Activated CD8-positive, alpha-beta memory T cell treated with anti-CD3 and anti-CD28 coated beads for 36 hours (primary cell): Measurements from ENCODE around the gene MCC. TPM values are rescaled to one million over a fixed set of nuclear protein-coding genes. Genes with fewer than 3 reads are reported as not detected.

Source experiments
- CTCF ChIA-PET: fragments of 350-600 bp; sonication (Branson Sonifier 250); formaldehyde crosslinking; loops from one replicate; lab custom pipeline; 2021; ENCODE audit warnings: antibody characterized with exemption; lab: Charles Lee
- POLR2A ChIA-PET: fragments of 350-600 bp; sonication (Branson Sonifier 250); formaldehyde crosslinking; loops from one replicate; lab custom pipeline; 2021; ENCODE audit warnings: antibody characterized with exemption; lab: Charles Lee
- total RNA-seq, 2 experiments: library from RNA; stranded (reverse); gene quantifications; one replicate each; pipeline ENCODE4 v1.2.3, GENCODE V29; 2021

MCC gene
- total RNA-seq, 2 experiments from 2014 or later: 4.8 to 4.9 TPM

- ChIA-PET CTCF (no interaction called here), POLR2A (no interaction called here)
These were observed 245.5 kb downstream of the MCC start for GRCh38 chr5:113242481-113243348.

- ChIA-PET POLR2A (no interaction called here), CTCF (no interaction called here)
These were observed 247.1 kb downstream of the MCC start for GRCh38 chr5:113240951-113241726.

- CTCF ChIA-PET: no interaction called here
- POLR2A ChIA-PET: no interaction called here
These were observed 248.2 kb downstream of the MCC start for GRCh38 chr5:113240032-113240431.

GRCh38 chr5:113237893-113238292 lies 250.4 kb downstream of the MCC start:
- ChIA-PET CTCF (no interaction called here), POLR2A (no interaction called here)

- POLR2A ChIA-PET: no interaction called here
These were observed 251.5 kb downstream of the MCC start for GRCh38 chr5:113236536-113237288.

GRCh38 chr5:113235884-113236283 lies 252.4 kb downstream of the MCC start:
- ChIA-PET POLR2A (no interaction called here), CTCF (no interaction called here)

More at GRCh38 chr5:113236536-113237288, 251.5 kb downstream of the MCC start:
- CTCF ChIA-PET: no interaction called here

GRCh38 chr5:113234546-113234945 lies 253.7 kb downstream of the MCC start:
- ChIA-PET POLR2A (no interaction called here), CTCF (no interaction called here)

- ChIA-PET CTCF (no interaction called here), POLR2A (no interaction called here)
These were observed 254.6 kb downstream of the MCC start for GRCh38 chr5:113233606-113234005.

GRCh38 chr5:113232667-113233066 lies 255.6 kb downstream of the MCC start:
- CTCF ChIA-PET: no interaction called here
- POLR2A ChIA-PET: no interaction called here

- ChIA-PET CTCF (no interaction called here), POLR2A (no interaction called here)
These were observed 256.0 kb downstream of the MCC start for GRCh38 chr5:113232221-113232620.

- CTCF ChIA-PET: no interaction called here
- POLR2A ChIA-PET: no interaction called here
These were observed 256.6 kb downstream of the MCC start for GRCh38 chr5:113231653-113232000.

GRCh38 chr5:113230711-113231652 lies 257.3 kb downstream of the MCC start:
- CTCF ChIA-PET: no interaction called here

GRCh38 chr5:113227798-113228197 lies 260.5 kb downstream of the MCC start:
- ChIA-PET POLR2A (no interaction called here), CTCF (no interaction called here)

More at GRCh38 chr5:113230711-113231652, 257.3 kb downstream of the MCC start:
- POLR2A ChIA-PET: no interaction called here

GRCh38 chr5:113226116-113226736 lies 262.0 kb downstream of the MCC start:
- ChIA-PET CTCF (no interaction called here), POLR2A (no interaction called here)

- ChIA-PET CTCF (no interaction called here), POLR2A (no interaction called here)
These were observed 263.0 kb downstream of the MCC start for GRCh38 chr5:113225259-113225658.

GRCh38 chr5:113224605-113225065 lies 263.6 kb downstream of the MCC start:
- POLR2A ChIA-PET: no interaction called here
- CTCF ChIA-PET: no interaction called here

- ChIA-PET POLR2A (no interaction called here), CTCF (no interaction called here)
These were observed 264.2 kb downstream of the MCC start for GRCh38 chr5:113223831-113224604.

GRCh38 chr5:113223315-113223714 lies 264.9 kb downstream of the MCC start:
- ChIA-PET POLR2A (no interaction called here), CTCF (no interaction called here)
